ENCODE results near the gene ANKRD23.

DNA sequence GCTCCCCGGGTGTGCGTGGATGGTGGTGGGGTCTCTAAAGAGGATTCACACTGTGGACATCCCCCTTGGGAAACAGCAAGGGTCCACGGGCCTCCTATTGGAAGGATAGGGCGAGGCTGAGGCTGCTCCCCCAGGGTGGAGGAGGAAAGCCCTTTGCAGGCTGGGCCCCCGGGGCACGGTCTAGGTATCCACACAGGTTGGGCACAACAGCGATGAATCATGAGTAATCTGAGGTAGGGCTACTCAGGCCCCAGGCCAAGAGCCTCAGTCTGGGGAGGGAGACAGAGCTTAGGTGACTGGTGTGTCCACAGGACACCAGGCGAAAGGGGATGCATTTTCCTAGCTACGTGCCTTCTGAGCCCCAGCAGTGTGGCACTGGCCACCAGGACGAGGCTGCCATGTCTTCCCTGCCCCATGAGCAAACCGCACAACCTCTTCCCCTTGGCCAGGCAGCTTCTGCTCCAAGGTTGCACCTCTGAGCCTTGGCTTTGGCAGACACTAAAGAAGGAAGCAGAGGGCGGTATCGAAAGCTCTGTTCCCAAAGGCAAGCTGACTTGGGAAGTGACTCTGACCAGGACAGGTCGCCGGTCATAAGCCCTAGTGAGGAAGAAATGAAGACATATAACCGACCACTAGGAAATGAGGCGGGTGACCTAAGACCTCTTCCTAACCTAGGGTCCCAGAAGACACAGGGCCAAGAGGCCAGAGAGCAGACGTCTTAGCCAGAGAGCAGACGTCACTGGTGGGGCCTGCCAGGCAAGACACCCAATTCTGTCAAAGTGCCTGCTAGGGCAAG lies 40.7 kb upstream of the ANKRD23 start:
- TF ChIP-seq, protein P1, sequence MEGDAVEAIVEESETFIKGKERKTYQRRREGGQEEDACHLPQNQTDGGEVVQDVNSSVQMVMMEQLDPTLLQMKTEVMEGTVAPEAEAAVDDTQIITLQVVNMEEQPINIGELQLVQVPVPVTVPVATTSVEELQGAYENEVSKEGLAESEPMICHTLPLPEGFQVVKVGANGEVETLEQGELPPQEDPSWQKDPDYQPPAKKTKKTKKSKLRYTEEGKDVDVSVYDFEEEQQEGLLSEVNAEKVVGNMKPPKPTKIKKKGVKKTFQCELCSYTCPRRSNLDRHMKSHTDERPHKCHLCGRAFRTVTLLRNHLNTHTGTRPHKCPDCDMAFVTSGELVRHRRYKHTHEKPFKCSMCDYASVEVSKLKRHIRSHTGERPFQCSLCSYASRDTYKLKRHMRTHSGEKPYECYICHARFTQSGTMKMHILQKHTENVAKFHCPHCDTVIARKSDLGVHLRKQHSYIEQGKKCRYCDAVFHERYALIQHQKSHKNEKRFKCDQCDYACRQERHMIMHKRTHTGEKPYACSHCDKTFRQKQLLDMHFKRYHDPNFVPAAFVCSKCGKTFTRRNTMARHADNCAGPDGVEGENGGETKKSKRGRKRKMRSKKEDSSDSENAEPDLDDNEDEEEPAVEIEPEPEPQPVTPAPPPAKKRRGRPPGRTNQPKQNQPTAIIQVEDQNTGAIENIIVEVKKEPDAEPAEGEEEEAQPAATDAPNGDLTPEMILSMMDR (conservative IDR thresholded peaks at IDR 0.05; ENCODE audit: low read length), result no peak
- TF ChIP-seq EZH2phosphoT487 (IDR thresholded peaks at IDR 0.05; ENCODE audit: borderline replicate concordance, low read depth, low read length), result no peak

Measured in OCI-LY7 (cell line).